Measurements from ENCODE around the gene KRTDAP.

KRTDAP gene

DNA sequence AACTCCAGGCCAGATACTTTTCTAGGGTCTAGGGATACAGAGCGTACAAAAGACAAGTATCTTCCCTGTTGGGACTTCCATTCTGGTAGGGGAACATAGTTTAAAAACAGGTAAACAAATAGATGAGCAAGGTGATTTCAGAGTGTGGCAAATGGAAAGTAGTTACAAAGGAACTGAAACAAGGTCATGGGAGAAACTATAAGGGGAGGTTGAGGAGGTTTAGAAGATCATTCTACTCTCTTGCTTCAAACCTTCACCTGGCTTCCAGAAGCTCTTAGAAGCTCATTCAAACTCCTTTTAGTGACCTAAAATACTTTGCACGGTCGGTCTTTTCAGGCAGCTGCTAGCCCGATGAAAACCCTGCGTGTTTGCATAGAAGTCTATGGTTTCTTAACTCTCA lies 33.1 kb downstream of the KRTDAP start:
- DNase-seq: no peak

DNA sequence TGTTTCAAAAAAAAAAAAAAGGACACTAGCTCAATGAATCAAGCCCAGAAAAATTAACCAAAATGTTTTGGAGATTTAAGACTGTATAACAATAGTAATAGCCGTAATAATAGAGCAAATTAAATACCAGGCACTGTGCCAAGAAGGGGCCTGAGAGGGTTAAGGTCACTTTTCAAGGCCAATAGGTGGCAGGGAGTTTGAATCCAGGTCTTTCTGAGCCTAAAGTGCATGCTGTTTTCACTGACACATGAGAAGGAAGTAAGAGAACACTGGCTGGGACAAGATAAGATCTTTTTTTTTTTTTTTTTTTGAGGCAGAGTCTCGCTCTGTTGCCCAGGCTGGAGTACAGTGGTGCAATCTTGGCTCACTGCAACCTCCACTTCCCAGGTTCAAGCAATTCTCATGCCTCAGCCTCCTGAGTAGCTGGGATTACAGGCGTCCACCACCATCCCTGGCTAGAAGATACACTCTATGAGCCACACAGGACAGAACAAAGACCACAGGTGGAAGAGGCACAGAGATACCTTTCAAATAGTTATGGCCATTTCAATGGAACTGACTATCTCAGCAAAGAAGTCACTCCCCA lies 34.6 kb downstream of the KRTDAP start:
- no peak for DNase-seq

DNA sequence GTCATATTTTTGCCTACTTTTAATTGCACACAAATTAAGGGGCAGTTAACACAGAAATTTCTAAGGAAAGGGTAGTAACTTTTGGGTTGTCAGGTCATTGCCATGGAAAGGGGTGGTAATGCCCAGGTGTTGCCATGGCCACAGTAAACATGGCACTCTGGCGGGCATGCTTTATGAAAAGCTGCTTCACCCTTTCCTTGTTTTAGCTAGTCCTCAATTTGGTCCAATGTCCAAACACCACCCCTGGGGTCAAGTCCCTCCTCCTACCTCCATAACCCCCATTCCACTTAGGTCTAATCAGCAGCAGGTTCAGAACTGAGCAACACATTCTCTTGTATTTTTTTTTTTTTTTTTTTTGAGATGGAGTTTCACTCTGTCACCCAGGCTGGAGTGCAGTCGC lies 35.6 kb downstream of the KRTDAP start:
- no peak for DNase-seq

DNA sequence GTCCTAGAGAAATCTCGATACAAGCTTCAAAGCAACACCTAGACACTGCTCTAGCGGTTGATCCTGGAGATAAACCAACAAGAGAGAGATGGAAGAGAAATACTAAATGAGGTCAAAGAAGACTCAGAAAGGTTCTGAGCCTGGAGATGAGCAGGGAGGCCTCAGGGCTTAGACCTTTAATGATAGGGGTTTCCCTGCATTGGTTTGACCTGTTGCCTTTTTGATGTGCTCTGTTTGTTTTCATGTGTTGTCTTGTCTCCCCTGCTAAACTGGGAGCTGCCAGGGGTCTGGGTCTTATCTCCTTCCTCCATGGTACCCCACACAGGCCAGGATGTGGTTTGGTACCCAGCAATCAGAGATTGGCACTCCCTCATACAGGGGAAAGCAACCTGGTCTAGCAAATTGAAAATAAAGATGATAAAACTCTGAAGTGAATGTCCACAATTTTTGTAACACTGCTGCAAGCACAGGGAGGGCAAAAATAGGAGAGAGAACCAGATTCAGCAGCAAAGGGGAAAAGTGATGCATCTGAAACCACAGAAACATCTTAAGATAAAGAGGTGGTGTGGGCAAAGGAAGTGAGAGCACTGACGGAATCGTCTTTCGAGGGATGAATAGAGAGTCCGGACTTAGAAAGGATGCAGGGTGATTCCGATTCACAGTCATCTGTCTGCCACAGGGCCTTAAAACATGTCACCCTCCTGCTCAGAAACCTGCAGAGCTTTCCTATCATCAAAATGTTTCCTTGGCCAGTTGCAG lies 38.7 kb downstream of the KRTDAP start:
- no peak for DNase-seq

DNA sequence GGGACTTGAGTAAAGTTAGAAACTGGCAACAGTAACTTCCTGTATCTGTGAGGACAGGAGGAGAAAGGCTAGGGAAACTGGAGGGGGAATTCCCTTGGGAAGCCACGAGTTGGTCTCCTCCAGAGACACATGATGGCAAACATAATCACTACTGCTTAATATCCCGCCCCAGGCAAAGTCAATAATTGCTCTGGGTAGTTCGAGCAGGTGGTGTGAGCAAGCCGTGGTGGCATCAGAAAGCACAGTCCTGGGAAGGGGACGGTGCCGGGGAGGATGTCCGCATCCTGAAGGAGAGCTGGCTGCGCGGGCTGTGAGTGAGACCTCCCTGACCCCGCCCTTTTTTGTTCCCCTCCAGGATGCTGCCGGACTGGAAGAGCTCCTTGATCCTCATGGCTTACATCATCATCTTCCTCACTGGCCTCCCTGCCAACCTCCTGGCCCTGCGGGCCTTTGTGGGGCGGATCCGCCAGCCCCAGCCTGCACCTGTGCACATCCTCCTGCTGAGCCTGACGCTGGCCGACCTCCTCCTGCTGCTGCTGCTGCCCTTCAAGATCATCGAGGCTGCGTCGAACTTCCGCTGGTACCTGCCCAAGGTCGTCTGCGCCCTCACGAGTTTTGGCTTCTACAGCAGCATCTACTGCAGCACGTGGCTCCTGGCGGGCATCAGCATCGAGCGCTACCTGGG lies 40.8 kb downstream of the KRTDAP start:
- DNase-seq: no peak

DNA sequence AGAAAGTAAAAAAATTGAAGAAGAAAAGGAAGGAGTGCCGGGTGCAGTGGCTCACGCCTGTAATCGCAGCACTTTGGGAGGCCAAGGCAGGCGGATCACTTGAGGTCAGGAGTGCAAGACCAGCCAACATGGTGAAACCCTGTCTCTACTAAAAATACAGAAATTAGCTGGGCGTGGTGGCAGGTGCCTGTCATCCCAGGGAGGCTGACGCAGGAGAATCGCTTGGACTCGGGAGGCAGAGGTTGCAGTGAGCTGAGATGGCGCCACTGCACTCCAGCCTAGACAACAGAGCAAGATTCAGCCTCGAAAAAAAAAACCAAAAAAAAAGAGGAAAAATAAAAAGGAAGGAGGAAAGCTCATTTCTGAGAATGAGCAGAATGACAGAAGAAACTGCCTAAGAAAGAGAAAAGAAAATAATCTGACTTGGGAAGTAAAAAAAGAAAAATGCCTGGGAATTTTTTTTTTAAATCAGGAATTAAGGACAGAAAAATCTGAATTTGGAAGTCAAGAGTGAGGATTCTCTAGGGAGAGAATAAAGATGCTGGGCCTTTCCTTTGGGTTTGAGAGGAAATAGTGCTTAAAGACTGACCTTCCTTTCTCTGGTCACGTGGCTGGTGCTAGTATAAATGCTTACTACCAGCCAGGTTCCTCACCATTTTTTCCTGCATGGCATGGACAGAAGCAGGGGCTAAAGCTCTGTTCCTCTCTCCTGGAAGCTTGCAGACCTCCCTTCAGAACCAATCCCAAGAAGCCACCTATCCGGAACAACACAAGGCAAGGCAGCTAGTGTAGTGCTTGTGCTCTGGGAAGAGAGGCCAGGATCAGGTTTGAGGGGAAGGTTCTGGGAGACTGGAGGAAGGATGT lies 42.4 kb downstream of the KRTDAP start, which contains the start of gene FFAR2:
FFAR2 (plus strand) TSS at position 652 of the 864 bp plus-strand sequence. CDS start 1,458 bp downstream, outside the sequence.
- DNase-seq: no peak

DNA sequence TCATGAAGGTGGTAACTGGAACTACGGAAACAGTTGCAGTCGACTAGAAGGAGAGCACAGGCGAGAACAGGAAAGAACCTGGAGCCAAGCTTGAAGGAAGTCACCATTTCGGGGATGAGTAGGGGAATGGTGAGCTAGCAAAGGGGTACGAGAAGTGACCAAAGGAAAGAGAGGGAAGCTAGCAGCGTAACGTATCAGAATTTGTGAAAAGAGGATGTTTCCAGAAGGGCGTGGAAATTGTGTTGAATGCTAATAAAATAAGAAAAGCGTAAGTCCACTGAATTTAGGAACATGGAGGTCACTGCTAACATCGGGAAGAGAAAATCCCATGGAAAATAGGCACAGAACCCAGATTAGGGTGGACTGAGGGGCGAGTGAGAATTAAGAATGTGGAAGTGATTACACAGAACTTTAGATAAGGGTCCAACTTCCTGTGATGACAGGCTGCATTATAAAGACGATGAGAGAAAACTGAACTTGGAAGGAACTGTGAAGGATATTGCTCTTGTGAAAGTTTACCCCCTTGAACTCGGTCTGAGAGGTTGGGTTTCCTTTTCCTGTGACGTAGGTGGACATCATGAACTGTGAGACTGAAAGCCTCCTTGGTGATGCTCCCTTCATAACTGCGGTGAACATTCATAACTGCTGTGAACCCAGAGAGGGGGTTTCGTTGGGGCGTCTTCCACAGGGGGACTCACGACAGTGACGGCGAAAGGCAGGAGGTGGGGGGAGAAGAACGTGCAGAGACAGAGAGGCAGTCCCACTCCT lies 44.3 kb downstream of the KRTDAP start:
- DNase-seq: no peak

DNA sequence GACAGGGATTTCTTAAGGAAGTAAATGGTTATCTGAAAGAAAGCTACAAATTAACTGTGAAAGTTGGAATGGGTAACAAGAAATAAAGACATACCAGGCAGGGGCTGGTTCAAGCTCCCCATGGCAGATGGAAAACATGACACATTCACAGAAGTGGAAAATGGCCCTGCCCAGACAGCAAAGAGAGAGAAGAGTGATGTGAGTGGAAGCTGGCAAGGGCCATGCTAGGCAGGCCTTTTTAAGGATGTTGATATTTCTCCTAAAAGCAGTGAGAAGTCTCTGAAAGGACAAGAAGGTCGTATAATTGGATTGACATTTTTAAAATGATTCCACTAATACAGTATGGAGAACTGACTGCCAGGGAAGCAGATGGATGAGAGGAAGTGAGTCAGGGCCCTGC lies 45.5 kb downstream of the KRTDAP start:
- no peak for DNase-seq

DNA sequence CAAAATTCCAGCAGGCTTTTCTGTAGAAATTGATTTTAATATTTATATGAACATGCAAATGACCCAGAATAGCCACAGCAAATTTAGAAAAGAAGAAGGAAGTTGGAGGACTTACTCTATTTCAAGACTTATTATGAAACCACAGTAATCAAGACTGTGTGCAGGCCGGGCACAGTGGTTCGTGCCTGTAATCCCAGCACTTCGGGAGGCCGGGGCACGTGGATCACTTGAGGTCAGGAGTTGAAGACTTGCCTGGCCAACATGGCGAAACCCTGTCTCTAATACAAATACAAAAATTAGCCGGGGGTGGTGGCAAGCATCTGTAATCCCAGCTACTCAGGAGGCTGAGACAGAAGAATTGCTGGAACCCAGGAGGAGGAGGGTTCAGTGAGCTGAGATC lies 48.2 kb downstream of the KRTDAP start:
- DNase-seq: no peak

DNA sequence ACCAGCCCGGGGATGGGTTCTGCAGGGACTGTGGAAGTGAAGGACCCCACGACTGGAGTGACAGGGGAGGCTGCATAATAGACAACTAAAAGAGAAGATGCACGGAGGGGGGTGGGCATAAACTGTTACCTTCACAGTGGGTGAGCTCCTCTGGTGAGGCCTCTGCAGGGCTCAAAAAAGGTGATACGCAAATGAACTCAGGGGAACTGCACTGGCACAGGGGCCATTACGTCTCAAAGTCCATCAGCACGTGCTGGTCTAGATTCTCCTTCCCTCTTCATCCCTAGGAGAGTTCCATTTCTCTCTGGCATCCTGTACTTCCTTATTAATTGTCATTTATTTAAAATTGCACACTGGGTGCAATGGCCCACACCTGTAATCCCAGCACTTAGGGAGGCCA lies 50.3 kb downstream of the KRTDAP start:
- no peak for DNase-seq

DNA sequence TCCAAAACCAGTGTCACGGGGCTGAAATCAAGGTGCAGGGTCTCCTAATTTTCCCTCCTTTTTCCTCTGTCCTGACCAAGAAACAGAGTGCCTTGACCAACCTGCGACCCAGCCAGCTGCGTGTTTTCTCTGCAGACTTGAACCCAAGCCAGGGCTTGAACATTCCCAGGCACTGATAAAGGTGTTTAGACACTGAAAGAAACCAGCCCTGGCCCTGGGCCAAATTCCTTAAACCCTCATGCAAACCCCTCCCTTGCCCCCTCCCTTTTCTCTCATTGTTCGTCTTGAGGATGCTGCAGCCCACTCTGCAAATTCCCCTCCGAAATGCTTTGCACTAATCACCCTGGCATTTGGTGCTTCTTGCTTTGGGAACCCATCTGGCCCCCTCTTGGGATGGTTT lies 51.7 kb downstream of the KRTDAP start:
- DNase-seq: no peak

DNA sequence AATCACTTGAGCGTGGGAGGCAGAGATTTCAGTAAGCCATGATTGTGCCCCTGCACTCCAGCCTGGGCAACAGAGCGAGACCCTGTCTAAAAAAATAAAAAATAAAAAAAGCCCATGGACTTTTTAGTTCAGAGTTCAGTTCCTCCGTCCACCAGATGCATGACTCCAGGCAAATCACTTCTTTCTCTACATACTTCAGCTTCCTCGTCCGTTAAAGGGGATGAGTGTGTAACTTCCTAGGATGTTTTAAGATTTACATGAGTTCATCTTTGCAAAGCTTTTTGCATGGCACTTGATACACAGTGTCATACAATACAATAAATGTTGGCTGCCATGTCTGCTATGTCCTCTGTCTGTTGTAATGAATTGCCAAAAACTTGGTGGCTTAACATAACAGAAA lies 52.2 kb downstream of the KRTDAP start:
- no peak for DNase-seq

DNA sequence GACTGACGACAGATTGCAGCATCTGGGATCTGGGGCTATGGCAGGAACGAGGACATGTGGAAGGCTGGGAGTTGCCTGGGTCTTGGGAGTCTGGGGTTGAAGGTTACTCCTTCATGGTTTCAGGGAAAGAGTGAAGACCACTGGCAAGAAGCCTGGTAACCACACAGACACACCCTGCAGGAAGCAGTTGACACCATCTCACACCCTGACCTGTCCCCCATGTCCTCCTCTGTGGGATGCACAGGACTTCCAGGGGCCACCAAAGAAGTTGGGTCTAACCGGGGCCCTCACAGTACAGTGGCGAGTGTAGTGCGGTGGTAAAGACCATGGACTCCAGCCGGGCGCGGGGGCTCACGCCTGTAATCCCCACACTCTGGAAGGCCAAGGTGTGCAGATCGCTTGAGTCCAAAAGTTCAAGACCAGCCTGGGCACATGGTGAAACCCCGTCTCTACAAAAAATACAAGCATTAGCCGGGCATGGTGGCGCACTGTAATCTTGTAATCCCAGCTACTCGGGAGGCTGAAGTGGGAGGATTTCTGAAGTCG lies 52.8 kb downstream of the KRTDAP start:
- DNase-seq: no peak
